ENCODE data around the gene GPC6.

Gene GPC6

DNA sequence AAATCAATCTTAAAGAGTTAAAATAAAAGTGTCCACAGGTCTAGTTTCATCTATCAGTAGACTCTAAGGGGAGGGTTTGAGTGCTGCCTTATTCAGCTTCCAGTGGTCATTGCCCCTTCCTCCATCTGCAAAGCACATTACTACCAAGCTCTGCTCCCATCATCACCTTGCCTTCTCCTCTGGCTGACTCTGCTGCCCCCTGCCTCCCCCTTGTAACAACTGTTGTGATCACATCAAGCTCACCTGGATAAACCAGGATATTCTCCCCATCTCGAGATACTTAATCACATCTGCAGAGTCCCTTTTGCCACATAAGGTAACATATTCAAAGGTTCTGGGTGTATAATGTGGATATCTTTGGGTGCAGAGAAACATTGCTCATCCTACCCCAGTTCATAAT is 43.3 kb upstream of the GPC6 start:
- H3K9me3 ChIP-seq (ENCODE audit: insufficient read depth, low read depth, low read length), result no peaks in the 10 kb centered on the region
- H3K9me2 ChIP-seq (replicated peaks; ENCODE audit: low read depth, low read length), result no peaks in the 10 kb centered on the region
- H3K4me3 ChIP-seq (ENCODE audit: low read length, poor library complexity, severe bottlenecking), result no peak overlapping the region
- H3K9ac ChIP-seq (ENCODE audit: low read depth, low read length, poor library complexity, severe bottlenecking), result no peak overlapping the region
- H3K4me2 ChIP-seq (ENCODE audit: low read depth, low read length, poor library complexity, severe bottlenecking), result no peak overlapping the region
- H3K4me1 ChIP-seq (ENCODE audit: insufficient read depth, low read length, poor library complexity, severe bottlenecking), result no peaks in the 10 kb centered on the region
- H3F3A ChIP-seq (ENCODE audit: low read depth), result no peaks in the 10 kb centered on the region
- no peaks in the 10 kb centered on the region for H3K27me3 ChIP-seq (ENCODE audit: insufficient read depth, low read length, poor library complexity, severe bottlenecking)
- no peaks in the 10 kb centered on the region for H3K36me3 ChIP-seq (ENCODE audit: insufficient read depth, low read length)
- no peaks in the 10 kb centered on the region for H3K79me2 ChIP-seq (ENCODE audit: insufficient read depth, low read length)
- no peak overlapping the region for H2AFZ ChIP-seq (ENCODE audit: low read length)
- H4K20me1 ChIP-seq (ENCODE audit: insufficient read depth, low read length, poor library complexity, severe bottlenecking), result no peaks in the 10 kb centered on the region
- TF ChIP-seq EZH2phosphoT487 (IDR thresholded peaks at IDR 0.05; ENCODE audit: borderline replicate concordance) (no peak), CTCF (conservative IDR thresholded peaks at IDR 0.05; ENCODE audit: low read length) (no peak)

DNA sequence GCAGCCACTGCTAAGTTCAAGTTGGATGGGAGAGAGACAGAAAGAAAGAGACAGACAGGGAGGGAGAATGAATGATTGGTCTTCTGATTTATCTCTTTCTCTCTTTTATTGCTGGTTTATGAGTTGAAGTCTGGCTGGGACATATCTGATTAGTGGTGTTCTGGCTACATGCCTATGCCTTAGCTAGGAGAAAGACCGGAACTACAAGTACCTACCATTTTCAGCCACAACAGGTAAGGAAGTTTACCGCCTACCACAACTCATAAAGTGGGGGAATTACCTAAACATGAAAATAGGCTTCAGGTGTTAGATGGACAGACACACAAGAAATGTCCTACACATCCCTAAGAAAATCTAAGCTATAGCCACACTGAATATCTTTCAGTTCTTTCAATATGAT is 36.6 kb upstream of the GPC6 start:
- Histone ChIP-seq H3K9ac (ENCODE audit: low read depth, low read length, poor library complexity, severe bottlenecking) (no peak overlapping the region), H2AFZ (ENCODE audit: low read length) (no peak overlapping the region), H3K36me3 (ENCODE audit: insufficient read depth, low read length) (no peaks in the 10 kb centered on the region), H4K20me1 (ENCODE audit: insufficient read depth, low read length, poor library complexity, severe bottlenecking) (no peaks in the 10 kb centered on the region), H3F3A (ENCODE audit: low read depth) (no peaks in the 10 kb centered on the region), H3K79me2 (ENCODE audit: insufficient read depth, low read length) (no peaks in the 10 kb centered on the region), H3K9me3 (ENCODE audit: insufficient read depth, low read depth, low read length) (no peaks in the 10 kb centered on the region), H3K4me2 (ENCODE audit: low read depth, low read length, poor library complexity, severe bottlenecking) (no peak overlapping the region), H3K4me1 (ENCODE audit: insufficient read depth, low read length, poor library complexity, severe bottlenecking) (no peaks in the 10 kb centered on the region), H3K27me3 (ENCODE audit: insufficient read depth, low read length, poor library complexity, severe bottlenecking) (no peaks in the 10 kb centered on the region), H3K4me3 (ENCODE audit: low read length, poor library complexity, severe bottlenecking) (no peak overlapping the region), H3K9me2 (replicated peaks; ENCODE audit: low read depth, low read length) (no peaks in the 10 kb centered on the region)
- no peak for TF ChIP-seq EZH2phosphoT487 (IDR thresholded peaks at IDR 0.05; ENCODE audit: borderline replicate concordance)
- no peak for TF ChIP-seq CTCF (conservative IDR thresholded peaks at IDR 0.05; ENCODE audit: low read length)

DNA sequence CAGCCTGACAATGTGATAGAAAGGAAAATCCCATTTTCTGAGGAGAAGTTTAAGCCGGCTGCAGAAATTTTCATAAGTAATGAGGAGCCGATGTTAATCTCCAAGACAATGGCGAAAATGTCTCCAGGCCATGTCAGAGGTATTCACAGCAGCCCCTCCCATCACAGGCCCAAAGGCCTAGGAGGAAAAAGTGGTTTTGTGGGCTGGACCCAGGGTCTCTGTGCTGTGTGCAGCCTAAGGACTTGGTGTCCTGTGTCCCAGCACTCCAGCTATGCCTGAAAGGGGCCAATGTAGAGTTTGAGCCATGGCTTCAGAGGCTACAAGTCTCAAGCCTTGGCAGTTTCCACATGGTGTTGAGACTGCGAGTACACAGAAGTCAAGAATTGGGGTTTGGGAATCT is 32.9 kb upstream of the GPC6 start:
- Histone ChIP-seq H4K20me1 (ENCODE audit: insufficient read depth, low read length, poor library complexity, severe bottlenecking) (no peaks in the 10 kb centered on the region), H3F3A (ENCODE audit: low read depth) (no peaks in the 10 kb centered on the region), H3K36me3 (ENCODE audit: insufficient read depth, low read length) (no peaks in the 10 kb centered on the region), H3K79me2 (ENCODE audit: insufficient read depth, low read length) (no peaks in the 10 kb centered on the region), H3K4me2 (ENCODE audit: low read depth, low read length, poor library complexity, severe bottlenecking) (no peak overlapping the region), H3K9me2 (replicated peaks; ENCODE audit: low read depth, low read length) (no peaks in the 10 kb centered on the region), H3K27me3 (ENCODE audit: insufficient read depth, low read length, poor library complexity, severe bottlenecking) (no peaks in the 10 kb centered on the region), H3K9me3 (ENCODE audit: insufficient read depth, low read depth, low read length) (no peaks in the 10 kb centered on the region), H2AFZ (ENCODE audit: low read length) (no peak overlapping the region), H3K4me3 (ENCODE audit: low read length, poor library complexity, severe bottlenecking) (no peak overlapping the region), H3K9ac (ENCODE audit: low read depth, low read length, poor library complexity, severe bottlenecking) (no peak overlapping the region), H3K4me1 (ENCODE audit: insufficient read depth, low read length, poor library complexity, severe bottlenecking) (no peaks in the 10 kb centered on the region)
- TF ChIP-seq CTCF (conservative IDR thresholded peaks at IDR 0.05; ENCODE audit: low read length) (no peak), EZH2phosphoT487 (IDR thresholded peaks at IDR 0.05; ENCODE audit: borderline replicate concordance) (no peak)
